Stimulated activated CD8-positive, alpha-beta memory T cell treated with anti-CD3 and anti-CD28 coated beads, Interleukin-12 subunit alpha, Interleukin-12 subunit beta, amount 100 ng/mL, for 1 hour (primary cell): ENCODE data around the gene APEX1.
A peak's percentile ranks its signal among the peaks of the same experiment; 100 is the strongest.
"Not testable (repeated sequence)": the region's sequence is repeated elsewhere in the genome, so short reads cannot be mapped to it uniquely, and the experiment has no call there.

Experiments used
- DNase-seq: peaks from one replicate; pipeline ENCODE4 v3.0.0-alpha.2; 2020; ENCODE audit warnings: low read depth

The APEX1 gene

GRCh38 chr14:20472536-20473169, 17.6 kb downstream of the APEX1 start:
- DNase-seq, result no peak

GRCh38 chr14:20476776-20477175, 21.8 kb downstream of the APEX1 start:
- no peak for DNase-seq

GRCh38 chr14:20477211-20477876, 22.3 kb downstream of the APEX1 start:
- peak; percentile 9 for DNase-seq

- DNase-seq, result no peak
Observed at GRCh38 chr14:20478894-20479293, 23.9 kb downstream of the APEX1 start.

GRCh38 chr14:20482382-20482781, 27.4 kb downstream of the APEX1 start:
- DNase-seq, result no peak

- DNase-seq, result no peak
Observed at GRCh38 chr14:20485900-20486299, 30.9 kb downstream of the APEX1 start.

- no peak for DNase-seq
Observed at GRCh38 chr14:20486684-20487395, 31.8 kb downstream of the APEX1 start.

- no peak for DNase-seq
Observed at GRCh38 chr14:20487396-20487725, 32.3 kb downstream of the APEX1 start.

GRCh38 chr14:20489093-20489994, 34.3 kb downstream of the APEX1 start:
- no peak for DNase-seq

GRCh38 chr14:20490563-20490962, 35.5 kb downstream of the APEX1 start:
- no peak for DNase-seq

GRCh38 chr14:20492486-20492885, 37.5 kb downstream of the APEX1 start:
- DNase-seq, result no peak

GRCh38 chr14:20493634-20494033, 38.6 kb downstream of the APEX1 start:
- no peak for DNase-seq

- no peak for DNase-seq
Observed at GRCh38 chr14:20494935-20495766, 40.1 kb downstream of the APEX1 start.

- DNase-seq, result no peak
Observed at GRCh38 chr14:20498622-20499021, 43.6 kb downstream of the APEX1 start.

- no peak for DNase-seq
Observed at GRCh38 chr14:20499108-20499507, 44.1 kb downstream of the APEX1 start.

- DNase-seq, result no peak
Observed at GRCh38 chr14:20499881-20500280, 44.9 kb downstream of the APEX1 start.

- no peak for DNase-seq
Observed at GRCh38 chr14:20501346-20501745, 46.3 kb downstream of the APEX1 start.

GRCh38 chr14:20503898-20504297, 48.9 kb downstream of the APEX1 start:
- DNase-seq, result no peak

GRCh38 chr14:20506276-20506675, 51.2 kb downstream of the APEX1 start:
- not testable (repeated sequence) for DNase-seq

GRCh38 chr14:20506752-20507151, 51.7 kb downstream of the APEX1 start:
- not testable (repeated sequence) for DNase-seq
